NCI-H1048 (cell line): ENCODE data around the gene PLCB4.

Source experiments
- DNase-seq: peaks from one replicate; lab custom pipeline; 2025; lab: John Stamatoyannopoulos, UW

The PLCB4 gene

GRCh38 chr20:9179193-9179802, 110.4 kb downstream of the PLCB4 start:
- no peak for DNase-seq

GRCh38 chr20:9179867-9180266, 111.0 kb downstream of the PLCB4 start:
- no peak for DNase-seq

- DNase-seq = no peak
Observed at GRCh38 chr20:9180481-9181257, 111.8 kb downstream of the PLCB4 start.

- DNase-seq = no peak
Observed at GRCh38 chr20:9185511-9185910, 116.6 kb downstream of the PLCB4 start.

GRCh38 chr20:9186396-9186795, 117.5 kb downstream of the PLCB4 start:
- no peak for DNase-seq

GRCh38 chr20:9195031-9195430, 126.1 kb downstream of the PLCB4 start:
- no peak for DNase-seq

- DNase-seq = no peak
Observed at GRCh38 chr20:9196110-9196509, 127.2 kb downstream of the PLCB4 start.

GRCh38 chr20:9198460-9198859, 129.6 kb downstream of the PLCB4 start:
- DNase-seq = no peak

- DNase-seq = no peak
Observed at GRCh38 chr20:9200196-9200595, 131.3 kb downstream of the PLCB4 start.

- no peak for DNase-seq
Observed at GRCh38 chr20:9200620-9201019, 131.7 kb downstream of the PLCB4 start.

GRCh38 chr20:9202420-9203080, 133.7 kb downstream of the PLCB4 start:
- no peak for DNase-seq

GRCh38 chr20:9203081-9203447, 134.2 kb downstream of the PLCB4 start:
- no peak for DNase-seq

- DNase-seq = no peak
Observed at GRCh38 chr20:9204979-9205378, 136.1 kb downstream of the PLCB4 start.

- DNase-seq = no peak
Observed at GRCh38 chr20:9206486-9206885, 137.6 kb downstream of the PLCB4 start.

GRCh38 chr20:9207253-9207652, 138.4 kb downstream of the PLCB4 start:
- DNase-seq = no peak

- DNase-seq = no peak
Observed at GRCh38 chr20:9210356-9210755, 141.5 kb downstream of the PLCB4 start.

- no peak for DNase-seq
Observed at GRCh38 chr20:9211016-9211760, 142.3 kb downstream of the PLCB4 start.

GRCh38 chr20:9212735-9213134, 143.8 kb downstream of the PLCB4 start:
- no peak for DNase-seq

GRCh38 chr20:9214685-9215084, 145.8 kb downstream of the PLCB4 start:
- DNase-seq = no peak

- DNase-seq = peak; percentile 3
Observed at GRCh38 chr20:9215539-9215938, 146.7 kb downstream of the PLCB4 start.

- no peak for DNase-seq
Observed at GRCh38 chr20:9218531-9218961, 149.7 kb downstream of the PLCB4 start.

- DNase-seq = no peak
Observed at GRCh38 chr20:9220874-9221547, 152.1 kb downstream of the PLCB4 start.
